ENCODE data around the gene RRP15.

Gene RRP15

GRCh38 chr1:218250492-218250891 lies 34.6 kb upstream of the RRP15 start:
- no peak overlapping the region for H3K9ac ChIP-seq (ENCODE audit: low read length)
- H2AK5ac ChIP-seq (ENCODE audit: low read length): no peak overlapping the region
- H3K27me3 ChIP-seq (ENCODE audit: insufficient read depth, low read length): no peaks in the 10 kb centered on the region
- no peak overlapping the region for H3K4me2 ChIP-seq (ENCODE audit: low read length)
- H3K36me3 ChIP-seq (ENCODE audit: control insufficient read depth in 1 of 2, insufficient read depth in 2 of 2, low read length in 2 of 2): no peaks in the 10 kb centered on the region
- no CpG with 5 or more reads among the region's 4 CpGs for WGBS (ENCODE audit: extremely low coverage, insufficient coverage, insufficient read length)
- no peak overlapping the region for H4K91ac ChIP-seq (ENCODE audit: low read depth, low read length)
- no peaks in the 10 kb centered on the region for H3K79me2 ChIP-seq (ENCODE audit: control insufficient read depth, insufficient read depth, low read length, poor library complexity)
- no peak overlapping the region for H2BK12ac ChIP-seq (ENCODE audit: low read length)
- no peak overlapping the region for H3K4me3 ChIP-seq (ENCODE audit: low read depth, low read length)
- no peak overlapping the region for H3K23ac ChIP-seq (ENCODE audit: low read length)
- no peak overlapping the region for H3K4ac ChIP-seq (ENCODE audit: low read depth, low read length)
- H4K12ac ChIP-seq (ENCODE audit: low read depth, low read length): no peak overlapping the region
- no peaks in the 10 kb centered on the region for H3K9me3 ChIP-seq (ENCODE audit: insufficient read depth, low read depth, low read length)
- H3K4me1 ChIP-seq (ENCODE audit: control insufficient read depth in 1 of 2, insufficient read depth in 2 of 2, low read length in 2 of 2): no peaks in the 10 kb centered on the region
- no peaks in the 10 kb centered on the region for H3K79me1 ChIP-seq (ENCODE audit: low read length)
- H2BK5ac ChIP-seq (ENCODE audit: low read depth, low read length, poor library complexity): no peak overlapping the region
- H4K8ac ChIP-seq (ENCODE audit: low read depth, low read length): no peak overlapping the region
- no peak overlapping the region for H3K27ac ChIP-seq (ENCODE audit: low read depth, low read length)
- DNase-seq: no peak
- H3K18ac ChIP-seq (ENCODE audit: low read length): no peak overlapping the region
- H2BK120ac ChIP-seq (ENCODE audit: insufficient read depth, low read length, poor library complexity): no peak overlapping the region
- no peak overlapping the region for H3K14ac ChIP-seq (ENCODE audit: low read length)
- no peak overlapping the region for H2AFZ ChIP-seq (ENCODE audit: insufficient read depth, low read length, poor library complexity)

GRCh38 chr1:218254296-218254946 lies 30.7 kb upstream of the RRP15 start:
- Histone ChIP-seq H3K27me3 (ENCODE audit: insufficient read depth, low read length) (no peaks in the 10 kb centered on the region), H3K36me3 (ENCODE audit: control insufficient read depth in 1 of 2, insufficient read depth in 2 of 2, low read length in 2 of 2) (no peaks in the 10 kb centered on the region), H3K27ac (ENCODE audit: low read depth, low read length) (no peak overlapping the region), H3K4me1 (ENCODE audit: control insufficient read depth in 1 of 2, insufficient read depth in 2 of 2, low read length in 2 of 2) (no peaks in the 10 kb centered on the region), H3K79me2 (ENCODE audit: control insufficient read depth, insufficient read depth, low read length, poor library complexity) (no peaks in the 10 kb centered on the region), H2BK12ac (ENCODE audit: low read length) (no peak overlapping the region), H2BK5ac (ENCODE audit: low read depth, low read length, poor library complexity) (no peak overlapping the region), H4K91ac (ENCODE audit: low read depth, low read length) (no peak overlapping the region), H2BK120ac (ENCODE audit: insufficient read depth, low read length, poor library complexity) (no peak overlapping the region), H2AFZ (ENCODE audit: insufficient read depth, low read length, poor library complexity) (no peak overlapping the region), H3K9me3 (ENCODE audit: insufficient read depth, low read depth, low read length) (no peaks in the 10 kb centered on the region), H3K18ac (ENCODE audit: low read length) (no peak overlapping the region), H4K8ac (ENCODE audit: low read depth, low read length) (no peak overlapping the region), H3K4me2 (ENCODE audit: low read length) (no peak overlapping the region), H3K14ac (ENCODE audit: low read length) (no peak overlapping the region), H3K79me1 (ENCODE audit: low read length) (no peaks in the 10 kb centered on the region), H4K12ac (ENCODE audit: low read depth, low read length) (no peak overlapping the region), H3K9ac (ENCODE audit: low read length) (peak overlapping the region; percentile 83), H3K4me3 (ENCODE audit: low read depth, low read length) (no peak overlapping the region), H3K23ac (ENCODE audit: low read length) (no peak overlapping the region), H2AK5ac (ENCODE audit: low read length) (no peak overlapping the region), H3K4ac (ENCODE audit: low read depth, low read length) (no peak overlapping the region)
- no CpG with 5 or more reads among the region's 8 CpGs for WGBS (ENCODE audit: extremely low coverage, insufficient coverage, insufficient read length)
- DNase-seq: no peak

- no CpG with 5 or more reads among the region's 2 CpGs for WGBS (ENCODE audit: extremely low coverage, insufficient coverage, insufficient read length)
- Histone ChIP-seq H4K91ac (ENCODE audit: low read depth, low read length) (no peak overlapping the region), H2AFZ (ENCODE audit: insufficient read depth, low read length, poor library complexity) (no peak overlapping the region), H2AK5ac (ENCODE audit: low read length) (no peak overlapping the region), H2BK12ac (ENCODE audit: low read length) (no peak overlapping the region), H4K8ac (ENCODE audit: low read depth, low read length) (no peak overlapping the region), H2BK5ac (ENCODE audit: low read depth, low read length, poor library complexity) (no peak overlapping the region), H4K12ac (ENCODE audit: low read depth, low read length) (no peak overlapping the region), H3K23ac (ENCODE audit: low read length) (no peak overlapping the region), H3K36me3 (ENCODE audit: control insufficient read depth in 1 of 2, insufficient read depth in 2 of 2, low read length in 2 of 2) (no peaks in the 10 kb centered on the region), H2BK120ac (ENCODE audit: insufficient read depth, low read length, poor library complexity) (no peak overlapping the region), H3K18ac (ENCODE audit: low read length) (no peak overlapping the region), H3K4me2 (ENCODE audit: low read length) (no peak overlapping the region), H3K79me1 (ENCODE audit: low read length) (no peaks in the 10 kb centered on the region), H3K9me3 (ENCODE audit: insufficient read depth, low read depth, low read length) (no peaks in the 10 kb centered on the region), H3K4ac (ENCODE audit: low read depth, low read length) (no peak overlapping the region), H3K14ac (ENCODE audit: low read length) (no peak overlapping the region), H3K9ac (ENCODE audit: low read length) (no peak overlapping the region), H3K4me1 (ENCODE audit: control insufficient read depth in 1 of 2, insufficient read depth in 2 of 2, low read length in 2 of 2) (no peaks in the 10 kb centered on the region), H3K79me2 (ENCODE audit: control insufficient read depth, insufficient read depth, low read length, poor library complexity) (no peaks in the 10 kb centered on the region), H3K4me3 (ENCODE audit: low read depth, low read length) (no peak overlapping the region), H3K27ac (ENCODE audit: low read depth, low read length) (no peak overlapping the region), H3K27me3 (ENCODE audit: insufficient read depth, low read length) (no peaks in the 10 kb centered on the region)
- no peak for DNase-seq
Observed at GRCh38 chr1:218255090-218255489, 30.0 kb upstream of the RRP15 start.

GRCh38 chr1:218257371-218257770 lies 27.7 kb upstream of the RRP15 start:
- no peak overlapping the region for H3K27ac ChIP-seq (ENCODE audit: low read depth, low read length)
- H3K9ac ChIP-seq (ENCODE audit: low read length): no peak overlapping the region
- no CpG with 5 or more reads among the region's 1 CpG for WGBS (ENCODE audit: extremely low coverage, insufficient coverage, insufficient read length)
- H2AFZ ChIP-seq (ENCODE audit: insufficient read depth, low read length, poor library complexity): no peak overlapping the region
- no peaks in the 10 kb centered on the region for H3K79me1 ChIP-seq (ENCODE audit: low read length)
- no peak overlapping the region for H3K4me3 ChIP-seq (ENCODE audit: low read depth, low read length)
- no peaks in the 10 kb centered on the region for H3K79me2 ChIP-seq (ENCODE audit: control insufficient read depth, insufficient read depth, low read length, poor library complexity)
- no peak overlapping the region for H3K4me2 ChIP-seq (ENCODE audit: low read length)
- no peak overlapping the region for H4K12ac ChIP-seq (ENCODE audit: low read depth, low read length)
- no peak for DNase-seq
- no peak overlapping the region for H2BK12ac ChIP-seq (ENCODE audit: low read length)
- no peak overlapping the region for H2BK120ac ChIP-seq (ENCODE audit: insufficient read depth, low read length, poor library complexity)
- no peak overlapping the region for H3K18ac ChIP-seq (ENCODE audit: low read length)
- no peak overlapping the region for H2AK5ac ChIP-seq (ENCODE audit: low read length)
- no peak overlapping the region for H4K8ac ChIP-seq (ENCODE audit: low read depth, low read length)
- no peak overlapping the region for H2BK5ac ChIP-seq (ENCODE audit: low read depth, low read length, poor library complexity)
- H3K27me3 ChIP-seq (ENCODE audit: insufficient read depth, low read length): no peaks in the 10 kb centered on the region
- H3K4ac ChIP-seq (ENCODE audit: low read depth, low read length): no peak overlapping the region
- H3K14ac ChIP-seq (ENCODE audit: low read length): no peak overlapping the region
- no peak overlapping the region for H4K91ac ChIP-seq (ENCODE audit: low read depth, low read length)
- no peak overlapping the region for H3K23ac ChIP-seq (ENCODE audit: low read length)
- no peaks in the 10 kb centered on the region for H3K4me1 ChIP-seq (ENCODE audit: control insufficient read depth in 1 of 2, insufficient read depth in 2 of 2, low read length in 2 of 2)
- H3K9me3 ChIP-seq (ENCODE audit: insufficient read depth, low read depth, low read length): no peaks in the 10 kb centered on the region
- H3K36me3 ChIP-seq (ENCODE audit: control insufficient read depth in 1 of 2, insufficient read depth in 2 of 2, low read length in 2 of 2): no peaks in the 10 kb centered on the region

Measured in trophoblast cell (in vitro differentiated cells and primary cell).